ENCODE results near the gene UBAC1.

DNA sequence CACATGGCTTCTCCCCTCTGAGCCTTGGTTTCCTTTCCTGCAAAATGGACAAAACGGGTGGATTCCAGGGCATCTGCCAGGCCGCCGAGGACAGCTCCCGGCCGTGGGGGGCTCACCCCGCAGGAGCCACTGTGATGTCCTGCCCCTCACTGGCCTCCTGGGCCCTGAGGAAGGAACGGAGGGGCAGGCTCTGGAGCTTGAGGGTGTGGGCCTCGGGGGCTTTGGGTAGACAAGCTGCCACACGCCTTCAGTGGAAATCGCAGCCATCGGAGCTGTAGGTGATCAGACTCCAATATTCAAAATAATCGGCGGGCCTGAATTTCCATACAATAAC lies 32.2 kb upstream of the UBAC1 start:
- TF ChIP-seq, protein P1, sequence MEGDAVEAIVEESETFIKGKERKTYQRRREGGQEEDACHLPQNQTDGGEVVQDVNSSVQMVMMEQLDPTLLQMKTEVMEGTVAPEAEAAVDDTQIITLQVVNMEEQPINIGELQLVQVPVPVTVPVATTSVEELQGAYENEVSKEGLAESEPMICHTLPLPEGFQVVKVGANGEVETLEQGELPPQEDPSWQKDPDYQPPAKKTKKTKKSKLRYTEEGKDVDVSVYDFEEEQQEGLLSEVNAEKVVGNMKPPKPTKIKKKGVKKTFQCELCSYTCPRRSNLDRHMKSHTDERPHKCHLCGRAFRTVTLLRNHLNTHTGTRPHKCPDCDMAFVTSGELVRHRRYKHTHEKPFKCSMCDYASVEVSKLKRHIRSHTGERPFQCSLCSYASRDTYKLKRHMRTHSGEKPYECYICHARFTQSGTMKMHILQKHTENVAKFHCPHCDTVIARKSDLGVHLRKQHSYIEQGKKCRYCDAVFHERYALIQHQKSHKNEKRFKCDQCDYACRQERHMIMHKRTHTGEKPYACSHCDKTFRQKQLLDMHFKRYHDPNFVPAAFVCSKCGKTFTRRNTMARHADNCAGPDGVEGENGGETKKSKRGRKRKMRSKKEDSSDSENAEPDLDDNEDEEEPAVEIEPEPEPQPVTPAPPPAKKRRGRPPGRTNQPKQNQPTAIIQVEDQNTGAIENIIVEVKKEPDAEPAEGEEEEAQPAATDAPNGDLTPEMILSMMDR (conservative IDR thresholded peaks at IDR 0.05; ENCODE audit: low read depth, low read length), result no peak
- no peak for TF ChIP-seq EZH2 (IDR thresholded peaks at IDR 0.05; ENCODE audit: borderline replicate concordance, low read depth, low read length, poor library complexity, severe bottlenecking)
